Measurements from ENCODE around the gene ZMYM2.

Gene ZMYM2

GRCh38 chr13:20053891-20054290 lies 95.4 kb downstream of the ZMYM2 start:
- H3K4me3 ChIP-seq (ENCODE audit: low read length): no peak overlapping the region
- no peak for DNase-seq (ENCODE audit: low read depth)
- no peak for TF ChIP-seq CTCF (IDR thresholded peaks at IDR 0.05; ENCODE audit: insufficient read depth, low read depth, low read length, missing control alignments)

GRCh38 chr13:20054586-20054985 lies 96.1 kb downstream of the ZMYM2 start:
- H3K4me3 ChIP-seq (ENCODE audit: low read length): no peak overlapping the region
- no peak for DNase-seq (ENCODE audit: low read depth)
- no peak for TF ChIP-seq CTCF (IDR thresholded peaks at IDR 0.05; ENCODE audit: insufficient read depth, low read depth, low read length, missing control alignments)

- TF ChIP-seq CTCF (IDR thresholded peaks at IDR 0.05; ENCODE audit: insufficient read depth, low read depth, low read length, missing control alignments): no peak
- H3K4me3 ChIP-seq (ENCODE audit: low read length): no peak overlapping the region
- no peak for DNase-seq (ENCODE audit: low read depth)
Observed at GRCh38 chr13:20057214-20057613, 98.7 kb downstream of the ZMYM2 start.

GRCh38 chr13:20057963-20058362 lies 99.4 kb downstream of the ZMYM2 start:
- H3K4me3 ChIP-seq (ENCODE audit: low read length): no peak overlapping the region
- no peak for TF ChIP-seq CTCF (IDR thresholded peaks at IDR 0.05; ENCODE audit: insufficient read depth, low read depth, low read length, missing control alignments)
- no peak for DNase-seq (ENCODE audit: low read depth)

- no peak overlapping the region for H3K4me3 ChIP-seq (ENCODE audit: low read length)
- no peak for TF ChIP-seq CTCF (IDR thresholded peaks at IDR 0.05; ENCODE audit: insufficient read depth, low read depth, low read length, missing control alignments)
- DNase-seq (ENCODE audit: low read depth): peak; percentile 17
Observed at GRCh38 chr13:20058476-20058875, 99.9 kb downstream of the ZMYM2 start.

- no peak for TF ChIP-seq CTCF (IDR thresholded peaks at IDR 0.05; ENCODE audit: insufficient read depth, low read depth, low read length, missing control alignments)
- DNase-seq (ENCODE audit: low read depth): no peak
- H3K4me3 ChIP-seq (ENCODE audit: low read length): no peak overlapping the region
Observed at GRCh38 chr13:20064128-20064527, 105.6 kb downstream of the ZMYM2 start.

GRCh38 chr13:20065516-20065915 lies 107.0 kb downstream of the ZMYM2 start:
- H3K4me3 ChIP-seq (ENCODE audit: low read length): no peak overlapping the region
- DNase-seq (ENCODE audit: low read depth): no peak
- TF ChIP-seq CTCF (IDR thresholded peaks at IDR 0.05; ENCODE audit: insufficient read depth, low read depth, low read length, missing control alignments): no peak

Data from epithelial cell of esophagus (primary cell).